Breast epithelium (tissue), 3 donors: ENCODE results near the gene TRIM46.

ENCODE experiments used
- CTCF ChIP-seq, 3 donors: fragments of 450-650 bp; IDR thresholded peaks; one replicate each; pipeline ENCODE4 v1.5.1; 2016 to 2017; ENCODE audit warnings: antibody characterized with exemption in 3 of 3, mild to moderate bottlenecking in 3 of 3, moderate library complexity in 3 of 3
- POLR2A ChIP-seq: fragments of 450-650 bp; IDR thresholded peaks from one replicate; pipeline ENCODE4 v1.6.1; 2016; ENCODE audit warnings: antibody characterized with exemption, mild to moderate bottlenecking, moderate library complexity

- TF ChIP-seq CTCF (IDR thresholded peaks at IDR 0.05) = no peak
- no peak for TF ChIP-seq POLR2A
Measured at GRCh38 chr1:155207806-155208540, 34.3 kb downstream of the TRIM46 start, which contains the start of gene THBS3.
